ENCODE data around the gene EMX1.
A peak's percentile ranks its signal among the peaks of the same experiment; 100 is the strongest.

The EMX1 gene

GRCh38 chr2:72973137-72973535 is 55.8 kb downstream of the EMX1 start:
- H3K27ac ChIP-seq (replicated peaks): no peak overlapping the region
- H3K27me3 ChIP-seq (ENCODE audit: insufficient read depth, poor library complexity, severe bottlenecking): no peaks in the 10 kb centered on the region
- H3K4me3 ChIP-seq (replicated peaks; ENCODE audit: insufficient read depth, low read length): no peak overlapping the region
- TF ChIP-seq POLR2AphosphoS5 (IDR thresholded peaks at IDR 0.05; ENCODE audit: low read depth) (no peak), REST (IDR thresholded peaks at IDR 0.05; ENCODE audit: insufficient replicate concordance, low read depth) (no peak), GABPA (IDR thresholded peaks at IDR 0.05; ENCODE audit: low read depth) (no peak), CTCF (IDR thresholded peaks at IDR 0.05; ENCODE audit: insufficient read depth, low read length) (no peak), SPI1 (IDR thresholded peaks at IDR 0.05; ENCODE audit: borderline replicate concordance, low read depth) (no peak)
- DNase-seq (ENCODE audit: low read depth in 1 of 2, low spot score in 1 of 2): no peak

GRCh38 chr2:72973566-72974435 is 56.5 kb downstream of the EMX1 start:
- TF ChIP-seq SPI1 (IDR thresholded peaks at IDR 0.05; ENCODE audit: borderline replicate concordance, low read depth) (no peak), GABPA (IDR thresholded peaks at IDR 0.05; ENCODE audit: low read depth) (no peak), REST (IDR thresholded peaks at IDR 0.05; ENCODE audit: insufficient replicate concordance, low read depth) (no peak), CTCF (IDR thresholded peaks at IDR 0.05; ENCODE audit: insufficient read depth, low read length) (peak; percentile 89)
- Histone ChIP-seq H3K4me3 (replicated peaks; ENCODE audit: insufficient read depth, low read length) (no peak overlapping the region), H3K27me3 (ENCODE audit: insufficient read depth, poor library complexity, severe bottlenecking) (no peaks in the 10 kb centered on the region), H3K27ac (replicated peaks) (no peak overlapping the region)
- DNase-seq (ENCODE audit: low read depth in 1 of 2, low spot score in 1 of 2): peak; percentile 18 to 59

- TF ChIP-seq CTCF (IDR thresholded peaks at IDR 0.05; ENCODE audit: insufficient read depth, low read length): no peak
- TF ChIP-seq SPI1 (IDR thresholded peaks at IDR 0.05; ENCODE audit: borderline replicate concordance, low read depth): no peak
- no peak for TF ChIP-seq GABPA (IDR thresholded peaks at IDR 0.05; ENCODE audit: low read depth)
- TF ChIP-seq REST (IDR thresholded peaks at IDR 0.05; ENCODE audit: insufficient replicate concordance, low read depth): no peak
- TF ChIP-seq POLR2AphosphoS5 (IDR thresholded peaks at IDR 0.05; ENCODE audit: low read depth): no peak
- no peak overlapping the region for H3K4me3 ChIP-seq (replicated peaks; ENCODE audit: insufficient read depth, low read length)
- H3K27ac ChIP-seq (replicated peaks): no peak overlapping the region
- no peaks in the 10 kb centered on the region for H3K27me3 ChIP-seq (ENCODE audit: insufficient read depth, poor library complexity, severe bottlenecking)
- no peak for DNase-seq (ENCODE audit: low read depth in 1 of 2, low spot score in 1 of 2)
Observed at GRCh38 chr2:72974436-72974754, 57.1 kb downstream of the EMX1 start.
